ENCODE data around the gene ADORA2A.

ADORA2A gene

DNA sequence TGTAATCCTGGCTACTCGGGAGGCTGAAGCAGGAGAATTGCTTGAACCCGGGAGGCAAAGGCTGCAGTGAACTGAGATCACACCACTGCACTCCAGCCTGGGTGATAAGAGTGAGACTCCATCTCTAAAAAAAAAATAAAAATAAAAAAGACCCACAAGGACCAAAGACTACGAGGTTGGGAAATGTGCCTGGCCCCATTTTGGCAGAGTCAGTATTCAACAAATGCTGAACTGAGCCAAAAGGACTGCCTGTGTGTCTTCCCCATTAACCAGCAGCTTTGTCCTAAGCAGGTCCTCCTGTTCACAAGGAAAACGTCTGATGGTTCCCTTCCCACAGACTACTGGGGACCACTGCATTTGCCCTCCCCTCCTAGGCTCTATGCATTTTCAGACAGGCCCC lies 27.6 kb downstream of the ADORA2A start:
- H3K4me1 ChIP-seq (ENCODE audit: insufficient read depth, low read length): peaks cover 3% of the 10 kb centered on the region; the same call in 1 of the 2 replicates
- H3K9me3 ChIP-seq (ENCODE audit: control insufficient read depth, insufficient read depth, low read length): no peaks in the 10 kb centered on the region
- H3K36me3 ChIP-seq (ENCODE audit: insufficient read depth, low read length): no peaks in the 10 kb centered on the region
- H3K9ac ChIP-seq (ENCODE audit: low read depth, low read length): no peak overlapping the region

DNA sequence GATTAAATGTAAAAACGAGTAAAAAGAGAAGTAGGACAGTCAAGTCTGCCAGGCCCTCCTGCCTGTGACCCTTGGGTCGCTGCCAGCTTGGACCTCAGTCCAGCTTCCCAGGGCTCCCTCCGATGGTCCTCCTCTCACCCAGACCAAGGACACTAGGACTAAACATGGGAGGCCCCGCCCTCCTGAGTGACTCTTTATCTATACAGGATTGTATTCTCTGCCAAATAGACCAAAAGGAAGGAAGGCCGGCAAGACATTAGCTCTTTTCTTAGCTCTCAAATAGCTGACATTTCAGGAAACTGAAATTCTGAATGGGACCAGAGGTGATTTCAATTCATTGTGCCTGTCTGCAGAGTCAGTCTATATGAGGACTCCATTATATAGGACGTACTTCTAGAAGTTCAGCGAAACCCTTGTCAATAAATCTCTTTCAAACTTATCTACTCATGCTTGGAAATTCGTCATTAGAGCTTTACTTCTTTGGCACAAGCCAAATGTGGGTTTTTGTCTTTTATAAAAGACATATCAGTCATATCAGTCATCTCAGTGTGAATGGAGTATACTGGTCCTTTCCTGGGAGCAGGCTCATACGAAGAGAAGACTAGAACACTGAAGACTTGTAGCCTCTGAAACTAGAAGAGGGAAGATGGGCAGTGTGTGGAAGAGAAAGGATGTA lies 28.5 kb downstream of the ADORA2A start:
- Histone ChIP-seq H3K4me1 (ENCODE audit: insufficient read depth, low read length) (0 out of 2 replicates have a peak, but pooled peaks cover 1% of the 10 kb centered on the region), H3K9ac (ENCODE audit: low read depth, low read length) (no peak overlapping the region), H3K9me3 (ENCODE audit: control insufficient read depth, insufficient read depth, low read length) (no peaks in the 10 kb centered on the region), H3K36me3 (ENCODE audit: insufficient read depth, low read length) (no peaks in the 10 kb centered on the region)

DNA sequence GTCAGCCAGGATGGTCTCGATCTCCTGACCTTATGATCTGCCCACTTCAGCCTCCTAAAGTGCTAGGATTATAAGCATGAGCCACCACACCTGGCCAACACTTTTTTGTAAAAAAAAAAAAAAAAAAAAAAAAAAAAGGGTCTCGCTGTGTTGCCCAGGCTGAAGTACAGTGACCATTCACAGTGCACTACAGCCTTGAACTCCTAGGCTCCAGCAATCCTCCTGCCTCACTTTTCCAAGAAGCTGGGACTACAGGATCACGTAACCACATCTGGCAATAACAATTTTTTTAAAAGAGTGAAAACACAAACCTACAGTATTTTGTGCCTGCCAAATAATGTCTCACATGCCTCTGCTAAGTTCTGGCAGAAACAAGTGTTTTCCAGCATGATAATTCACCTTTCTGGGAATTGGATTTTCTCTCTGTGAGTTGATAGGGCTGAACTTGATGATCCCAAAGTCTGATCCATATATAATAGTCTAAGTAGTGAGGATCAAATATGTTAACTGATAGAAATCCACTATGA lies 30.6 kb downstream of the ADORA2A start:
- H3K4me1 ChIP-seq (ENCODE audit: insufficient read depth, low read length): 0 out of 2 replicates have a peak, but pooled peaks cover 3% of the 10 kb centered on the region
- no peaks in the 10 kb centered on the region for H3K9me3 ChIP-seq (ENCODE audit: control insufficient read depth, insufficient read depth, low read length)
- H3K9ac ChIP-seq (ENCODE audit: low read depth, low read length): no peak overlapping the region
- no peaks in the 10 kb centered on the region for H3K36me3 ChIP-seq (ENCODE audit: insufficient read depth, low read length)

DNA sequence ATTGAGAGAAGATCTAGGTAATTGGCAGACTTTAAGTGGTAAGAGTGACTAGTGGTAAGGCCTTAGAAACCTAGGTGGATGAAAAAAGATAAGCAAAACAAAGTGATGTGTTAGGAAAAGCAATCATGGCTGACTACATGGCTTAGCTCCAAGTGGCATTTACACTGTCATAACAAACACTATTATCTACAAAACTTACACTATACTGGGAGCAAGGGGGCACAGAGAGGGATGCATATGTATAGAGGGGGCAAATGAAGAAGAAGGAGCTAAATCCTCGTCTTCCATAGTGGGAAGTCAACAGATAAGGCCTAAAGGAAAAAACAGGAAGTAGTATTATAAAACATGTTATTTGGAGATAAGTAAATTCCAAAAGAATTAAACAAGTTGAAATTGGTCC lies 32.5 kb downstream of the ADORA2A start:
- H3K9ac ChIP-seq (ENCODE audit: low read depth, low read length): no peak overlapping the region
- no peaks in the 10 kb centered on the region for H3K9me3 ChIP-seq (ENCODE audit: control insufficient read depth, insufficient read depth, low read length)
- H3K36me3 ChIP-seq (ENCODE audit: insufficient read depth, low read length): no peaks in the 10 kb centered on the region
- H3K4me1 ChIP-seq (ENCODE audit: insufficient read depth, low read length): 0 out of 2 replicates have a peak, but pooled peaks cover 3% of the 10 kb centered on the region

- Histone ChIP-seq H3K36me3 (ENCODE audit: insufficient read depth, low read length) (no peaks in the 10 kb centered on the region), H3K4me1 (ENCODE audit: insufficient read depth, low read length) (0 out of 2 replicates have a peak, but pooled peaks cover 3% of the 10 kb centered on the region), H3K9ac (ENCODE audit: low read depth, low read length) (no peak overlapping the region), H3K9me3 (ENCODE audit: control insufficient read depth, insufficient read depth, low read length) (no peaks in the 10 kb centered on the region)
Measured at GRCh38 chr22:24460418-24461089, 33.2 kb downstream of the ADORA2A start.

- Histone ChIP-seq H3K4me1 (ENCODE audit: insufficient read depth, low read length) (peaks cover 17% of the 10 kb centered on the region), H3K36me3 (ENCODE audit: insufficient read depth, low read length) (no peaks in the 10 kb centered on the region), H3K9me3 (ENCODE audit: control insufficient read depth, insufficient read depth, low read length) (no peaks in the 10 kb centered on the region), H3K9ac (ENCODE audit: low read depth, low read length) (no peak overlapping the region)
Measured at GRCh38 chr22:24463071-24463760, 35.8 kb downstream of the ADORA2A start.

DNA sequence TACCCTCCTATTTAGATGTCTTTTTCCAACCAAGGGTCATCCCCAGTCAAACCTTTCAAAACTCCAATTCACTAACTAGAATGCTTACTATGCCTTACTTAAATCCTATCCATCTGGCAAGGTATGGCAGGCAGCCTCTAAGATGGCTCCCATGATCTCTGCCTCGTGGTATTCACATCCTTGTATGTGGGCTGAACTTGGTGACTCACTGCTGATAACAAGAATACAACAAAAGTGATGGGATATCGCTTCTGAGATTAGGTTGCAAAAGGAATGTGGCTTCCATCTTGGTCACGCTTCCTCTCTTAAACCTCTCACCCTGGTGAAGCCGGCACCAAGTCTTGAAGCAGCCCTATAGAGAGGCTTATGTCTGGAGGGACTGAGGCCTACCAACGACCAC lies 38.2 kb downstream of the ADORA2A start:
- Histone ChIP-seq H3K36me3 (ENCODE audit: insufficient read depth, low read length) (no peaks in the 10 kb centered on the region), H3K9ac (ENCODE audit: low read depth, low read length) (no peak overlapping the region), H3K4me1 (ENCODE audit: insufficient read depth, low read length) (peaks cover 17% of the 10 kb centered on the region), H3K9me3 (ENCODE audit: control insufficient read depth, insufficient read depth, low read length) (no peaks in the 10 kb centered on the region)

GRCh38 chr22:24465975-24466374 lies 38.6 kb downstream of the ADORA2A start:
- Histone ChIP-seq H3K36me3 (ENCODE audit: insufficient read depth, low read length) (no peaks in the 10 kb centered on the region), H3K9ac (ENCODE audit: low read depth, low read length) (no peak overlapping the region), H3K4me1 (ENCODE audit: insufficient read depth, low read length) (peaks cover 16% of the 10 kb centered on the region), H3K9me3 (ENCODE audit: control insufficient read depth, insufficient read depth, low read length) (no peaks in the 10 kb centered on the region)

DNA sequence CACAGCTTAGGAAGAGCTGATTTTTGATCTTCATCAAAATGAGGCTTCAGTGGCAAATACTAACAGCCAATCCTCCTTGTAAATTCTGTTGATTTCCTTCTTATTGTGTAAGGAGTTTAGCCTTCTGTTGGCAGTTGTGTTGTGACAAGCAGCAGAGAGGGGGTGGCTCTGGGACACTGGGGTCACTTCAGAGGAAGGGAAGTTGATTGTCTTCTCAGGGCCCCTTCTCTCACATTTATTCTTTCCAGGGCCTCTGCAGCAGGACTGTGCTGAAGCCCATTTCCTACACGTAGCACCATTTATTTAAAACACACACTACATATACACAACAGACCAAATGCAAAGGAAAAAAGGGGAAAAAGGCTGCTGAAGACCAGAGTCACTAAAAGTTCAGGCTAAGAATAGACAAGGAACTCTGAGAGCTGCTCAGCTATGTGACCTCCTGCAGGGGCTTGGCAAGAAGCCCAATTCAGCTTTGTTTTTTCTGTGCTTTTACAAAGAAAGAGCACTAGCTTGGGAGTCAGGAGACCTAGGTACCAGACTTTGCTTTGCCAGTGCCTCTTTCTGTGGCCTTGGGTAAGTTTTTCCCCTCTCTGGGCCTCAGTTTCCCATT lies 39.4 kb downstream of the ADORA2A start:
- H3K9me3 ChIP-seq (ENCODE audit: control insufficient read depth, insufficient read depth, low read length): no peaks in the 10 kb centered on the region
- H3K4me1 ChIP-seq (ENCODE audit: insufficient read depth, low read length): peaks cover 14% of the 10 kb centered on the region
- no peaks in the 10 kb centered on the region for H3K36me3 ChIP-seq (ENCODE audit: insufficient read depth, low read length)
- no peak overlapping the region for H3K9ac ChIP-seq (ENCODE audit: low read depth, low read length)

DNA sequence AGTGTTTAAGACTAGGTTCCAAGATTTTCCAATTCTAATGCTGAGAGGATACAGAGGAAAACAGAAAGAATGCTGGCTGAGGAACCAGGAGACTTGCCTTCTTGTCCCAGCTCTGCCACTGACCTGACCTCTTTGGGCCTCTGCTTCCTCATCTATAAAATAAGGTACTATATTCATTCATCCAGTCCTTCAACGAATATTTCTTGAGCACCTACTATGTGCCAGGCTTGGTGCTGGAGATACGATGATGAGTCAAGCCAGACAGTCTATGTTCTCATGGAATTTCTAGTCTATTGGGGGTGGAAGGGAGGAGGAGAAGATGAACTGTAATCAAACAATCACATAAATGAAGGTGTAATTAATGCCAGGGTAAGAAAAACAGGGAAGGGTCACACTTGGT lies 39.9 kb downstream of the ADORA2A start:
- Histone ChIP-seq H3K9ac (ENCODE audit: low read depth, low read length) (no peak overlapping the region), H3K9me3 (ENCODE audit: control insufficient read depth, insufficient read depth, low read length) (no peaks in the 10 kb centered on the region), H3K36me3 (ENCODE audit: insufficient read depth, low read length) (no peaks in the 10 kb centered on the region), H3K4me1 (ENCODE audit: insufficient read depth, low read length) (peaks cover 14% of the 10 kb centered on the region)

DNA sequence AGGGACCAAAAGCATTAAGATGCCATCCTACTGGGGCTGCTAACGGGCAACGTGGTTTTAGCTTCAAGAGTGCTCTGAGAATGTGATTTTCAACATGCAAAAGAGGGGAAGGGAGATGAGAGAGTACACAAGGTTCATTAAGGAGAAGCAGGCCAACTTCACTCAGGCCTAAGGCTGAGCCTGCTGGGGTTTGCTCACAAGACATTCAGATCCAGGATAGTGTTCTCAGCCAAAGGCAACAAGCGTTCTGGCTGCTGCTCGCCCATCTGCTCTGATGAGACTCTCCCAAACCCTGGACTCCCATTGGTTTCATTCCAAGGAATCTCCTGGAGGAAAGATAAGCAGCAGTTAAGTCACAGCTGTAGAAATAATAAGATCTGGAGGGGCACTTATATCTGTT lies 44.2 kb downstream of the ADORA2A start:
- peaks cover 17% of the 10 kb centered on the region for H3K4me1 ChIP-seq (ENCODE audit: insufficient read depth, low read length)
- no peak overlapping the region for H3K9ac ChIP-seq (ENCODE audit: low read depth, low read length)
- H3K9me3 ChIP-seq (ENCODE audit: control insufficient read depth, insufficient read depth, low read length): no peaks in the 10 kb centered on the region

DNA sequence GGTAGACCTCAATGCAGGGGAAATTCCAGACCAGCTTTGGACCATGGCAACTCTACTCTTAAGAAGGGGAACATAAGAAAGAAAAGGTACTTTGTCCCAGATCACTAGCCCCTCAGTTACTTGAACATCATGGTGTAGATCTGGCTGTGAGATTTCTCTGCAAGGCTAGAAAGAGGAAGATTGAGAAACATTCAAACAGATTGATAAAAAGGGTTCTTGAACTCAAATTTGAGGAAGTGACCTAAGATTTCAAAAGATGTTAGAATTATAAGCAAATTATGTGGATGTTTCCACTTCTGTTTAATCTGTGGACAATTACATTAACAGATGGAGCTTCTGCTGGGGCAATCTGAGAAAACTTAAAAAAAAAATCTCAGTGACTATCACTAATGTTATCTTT lies 45.9 kb downstream of the ADORA2A start:
- H3K9me3 ChIP-seq (ENCODE audit: control insufficient read depth, insufficient read depth, low read length): no peaks in the 10 kb centered on the region
- no peaks in the 10 kb centered on the region for H3K36me3 ChIP-seq (ENCODE audit: insufficient read depth, low read length)
- no peak overlapping the region for H3K9ac ChIP-seq (ENCODE audit: low read depth, low read length)
- peaks cover 7% of the 10 kb centered on the region; the same call in 1 of the 2 replicates for H3K4me1 ChIP-seq (ENCODE audit: insufficient read depth, low read length)

More for the DNA sequence above, 44.2 kb downstream of the ADORA2A start:
- no peaks in the 10 kb centered on the region for H3K36me3 ChIP-seq (ENCODE audit: insufficient read depth, low read length)

DNA sequence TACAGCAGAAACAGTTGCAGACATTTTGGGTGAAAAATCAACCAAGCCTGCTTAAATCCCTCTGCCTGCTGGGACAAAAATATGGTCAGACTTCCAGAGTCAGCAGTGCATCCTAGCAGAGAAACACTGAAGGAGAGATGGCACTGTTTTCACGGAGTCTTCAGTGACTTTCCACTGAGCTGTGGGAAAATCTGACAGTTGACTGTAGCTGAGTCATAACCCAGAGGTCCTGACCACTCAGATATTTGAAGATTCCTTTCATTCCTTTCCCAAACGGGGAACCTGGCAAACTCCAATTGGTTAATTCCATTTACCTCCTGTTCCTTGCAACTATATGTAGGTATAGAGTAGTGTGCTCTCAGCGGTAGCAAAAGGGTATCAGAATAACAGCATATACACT lies 46.8 kb downstream of the ADORA2A start:
- Histone ChIP-seq H3K36me3 (ENCODE audit: insufficient read depth, low read length) (no peaks in the 10 kb centered on the region), H3K9ac (ENCODE audit: low read depth, low read length) (no peak overlapping the region), H3K9me3 (ENCODE audit: control insufficient read depth, insufficient read depth, low read length) (no peaks in the 10 kb centered on the region), H3K4me1 (ENCODE audit: insufficient read depth, low read length) (peaks cover 7% of the 10 kb centered on the region; the same call in 1 of the 2 replicates)

DNA sequence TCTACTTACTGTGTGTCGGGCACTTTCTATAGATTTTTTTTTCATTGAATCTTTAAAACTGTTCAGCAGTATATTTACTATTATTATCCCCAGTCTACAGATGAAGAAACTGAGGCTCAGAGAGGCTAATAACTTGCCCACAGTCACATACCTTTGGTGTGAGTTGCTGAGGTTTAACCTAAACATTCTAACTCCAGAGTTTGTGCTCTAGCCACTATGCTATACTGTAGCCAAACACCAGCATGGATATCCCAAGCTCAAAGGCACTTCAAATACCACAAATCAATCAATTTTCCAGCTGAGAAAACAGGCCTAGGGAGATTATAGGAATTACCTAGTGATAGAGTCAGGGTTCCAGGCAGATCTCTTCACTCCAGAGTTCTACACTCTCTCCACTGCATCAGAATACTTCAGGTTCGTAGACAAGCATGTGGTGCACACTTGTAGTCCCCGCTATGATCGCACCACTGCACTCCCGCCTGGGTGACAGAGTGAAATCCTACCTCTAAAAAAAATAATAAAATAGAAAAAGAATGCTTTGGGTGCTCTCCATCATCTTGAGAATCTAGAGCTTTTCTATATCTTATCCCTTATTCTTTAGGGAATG lies 47.4 kb downstream of the ADORA2A start:
- H3K36me3 ChIP-seq (ENCODE audit: insufficient read depth, low read length): no peaks in the 10 kb centered on the region
- H3K9ac ChIP-seq (ENCODE audit: low read depth, low read length): no peak overlapping the region
- no peaks in the 10 kb centered on the region for H3K9me3 ChIP-seq (ENCODE audit: control insufficient read depth, insufficient read depth, low read length)
- H3K4me1 ChIP-seq (ENCODE audit: insufficient read depth, low read length): peaks cover 7% of the 10 kb centered on the region; the same call in 1 of the 2 replicates

Data from ES-I3 (cell line).